LNCAP (cell line): Measurements from ENCODE around the gene HIRA.

ENCODE experiments used
- CTCF ChIP-seq: fragments of 450-650 bp; IDR thresholded peaks from 2 replicates; pipeline ENCODE4 v1.5.1; 2017; ENCODE audit warnings: mild to moderate bottlenecking

The HIRA gene

GRCh38 chr22:19321757-19322156 is 109.8 kb downstream of the HIRA start:
- no peak for TF ChIP-seq CTCF

DNA sequence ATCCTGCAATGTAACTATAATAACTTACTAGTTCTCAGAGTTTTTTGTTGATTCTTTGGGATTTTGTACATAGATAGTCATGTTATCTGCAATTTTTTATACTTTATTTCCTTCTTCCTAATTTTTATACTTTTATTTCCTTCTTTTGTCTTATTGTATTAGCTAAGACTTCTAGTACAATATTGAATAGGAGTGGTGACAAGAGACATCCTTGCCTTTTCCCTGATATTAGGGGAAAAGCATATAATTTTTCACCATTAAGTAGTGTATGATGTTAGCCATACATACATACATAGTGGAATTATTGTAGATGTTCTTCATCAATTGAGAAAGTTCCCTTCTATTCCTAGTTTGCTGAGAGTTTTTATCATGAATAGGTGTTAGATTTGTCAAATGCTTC is 112.3 kb downstream of the HIRA start:
- no peak for TF ChIP-seq CTCF

- no peak for TF ChIP-seq CTCF
These were observed 113.7 kb downstream of the HIRA start for GRCh38 chr22:19317865-19318264.

DNA sequence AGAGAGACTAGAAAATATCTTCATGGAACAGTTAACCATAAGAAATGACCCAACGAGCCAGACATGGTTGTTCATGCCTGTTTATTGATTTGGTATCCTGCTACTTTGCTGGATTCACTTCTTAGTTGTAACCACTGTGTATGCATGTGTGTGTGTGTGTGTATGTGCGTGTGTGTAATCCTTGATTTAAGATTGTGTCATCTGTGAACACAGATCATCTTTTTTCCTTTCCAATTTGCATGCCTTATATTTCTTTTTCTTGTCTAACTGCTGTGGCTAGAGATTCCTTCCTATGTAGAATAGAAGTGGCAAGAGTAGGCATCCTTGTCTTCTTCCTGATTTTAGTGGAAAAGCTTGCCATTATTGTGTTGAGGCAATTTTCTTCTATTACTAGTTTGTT is 123.7 kb downstream of the HIRA start:
- TF ChIP-seq CTCF, result no peak

DNA sequence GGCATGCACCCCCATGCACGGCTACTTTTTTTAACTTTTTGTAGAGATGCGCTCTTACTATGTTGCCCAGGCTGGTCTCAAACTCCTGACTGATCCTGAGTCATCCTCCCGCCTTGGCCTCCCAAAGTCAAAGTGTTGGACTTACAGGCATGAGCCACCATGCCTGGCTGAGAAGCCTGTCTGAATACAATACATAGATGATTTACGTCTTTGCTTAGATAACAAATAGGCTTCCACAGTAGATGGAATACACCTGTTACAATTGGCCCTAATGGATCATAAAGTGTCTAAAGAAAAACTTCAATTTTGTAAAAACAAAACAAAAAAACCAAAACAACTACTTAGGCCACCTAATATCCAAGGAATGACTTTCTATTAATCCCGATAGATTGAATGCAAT is 127.0 kb downstream of the HIRA start:
- TF ChIP-seq CTCF, result no peak

DNA sequence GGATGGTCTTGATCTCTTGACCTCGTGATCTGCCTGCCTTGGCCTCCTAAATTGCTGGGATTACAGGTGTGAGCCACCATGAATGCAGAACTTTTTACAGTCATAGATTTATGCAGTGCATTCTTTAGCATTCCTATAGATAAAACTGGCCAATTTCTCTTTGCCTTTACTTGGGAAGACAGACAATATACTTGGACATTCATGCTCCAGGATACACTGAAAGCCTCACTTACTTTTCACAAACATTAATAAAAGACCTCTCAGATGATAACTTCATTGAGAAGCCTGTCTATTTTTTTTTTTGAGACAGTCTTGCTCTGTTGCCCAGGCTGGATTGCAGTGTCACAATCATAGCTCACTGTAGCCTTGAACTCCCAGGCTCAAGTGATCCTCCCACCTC is 127.7 kb downstream of the HIRA start:
- no peak for TF ChIP-seq CTCF

- no peak for TF ChIP-seq CTCF
These were observed 135.8 kb downstream of the HIRA start for GRCh38 chr22:19295733-19296132.

GRCh38 chr22:19292458-19293230 is 138.9 kb downstream of the HIRA start:
- no peak for TF ChIP-seq CTCF
